ENCODE measurements around the gene CDK18. TPM values are rescaled to one million over a fixed set of nuclear protein-coding genes. Genes with fewer than 3 reads are reported as not detected.

Gene CDK18
- total and polyA plus RNA-seq, 2 donors from 2014 or later = 25.7 to 36.3 TPM

DNA sequence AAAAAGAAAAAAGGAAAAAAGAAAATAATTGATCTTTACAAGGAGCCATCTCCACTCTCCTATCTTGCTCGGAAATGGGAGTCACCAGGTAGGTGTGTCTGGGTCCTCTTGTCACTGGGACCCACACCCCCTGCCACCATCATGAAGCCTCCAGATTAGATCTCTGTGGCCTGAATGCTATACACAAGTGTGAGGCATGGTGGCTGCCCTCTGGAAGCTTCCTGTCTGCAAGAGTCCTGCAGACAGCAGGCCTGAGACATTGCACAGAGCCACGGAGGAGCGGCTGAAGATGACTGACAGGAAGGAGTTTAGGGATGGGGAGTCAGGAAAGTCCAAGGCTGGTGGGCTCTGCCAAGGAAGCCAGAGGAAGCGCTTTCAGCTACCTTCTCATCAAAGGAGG is 16.2 kb downstream of the CDK18 start:
- H3K4me3 ChIP-seq (ENCODE audit: low read length in 3 of 3) = no peak overlapping the region
- no peak overlapping the region for H3K9ac ChIP-seq (ENCODE audit: low read length in 3 of 3)
- no peak for FAIRE-seq
- DNase-seq = no peak
- intact Hi-C loops (cut with DNase I) = no loop called here
- TF ChIP-seq, protein P1, sequence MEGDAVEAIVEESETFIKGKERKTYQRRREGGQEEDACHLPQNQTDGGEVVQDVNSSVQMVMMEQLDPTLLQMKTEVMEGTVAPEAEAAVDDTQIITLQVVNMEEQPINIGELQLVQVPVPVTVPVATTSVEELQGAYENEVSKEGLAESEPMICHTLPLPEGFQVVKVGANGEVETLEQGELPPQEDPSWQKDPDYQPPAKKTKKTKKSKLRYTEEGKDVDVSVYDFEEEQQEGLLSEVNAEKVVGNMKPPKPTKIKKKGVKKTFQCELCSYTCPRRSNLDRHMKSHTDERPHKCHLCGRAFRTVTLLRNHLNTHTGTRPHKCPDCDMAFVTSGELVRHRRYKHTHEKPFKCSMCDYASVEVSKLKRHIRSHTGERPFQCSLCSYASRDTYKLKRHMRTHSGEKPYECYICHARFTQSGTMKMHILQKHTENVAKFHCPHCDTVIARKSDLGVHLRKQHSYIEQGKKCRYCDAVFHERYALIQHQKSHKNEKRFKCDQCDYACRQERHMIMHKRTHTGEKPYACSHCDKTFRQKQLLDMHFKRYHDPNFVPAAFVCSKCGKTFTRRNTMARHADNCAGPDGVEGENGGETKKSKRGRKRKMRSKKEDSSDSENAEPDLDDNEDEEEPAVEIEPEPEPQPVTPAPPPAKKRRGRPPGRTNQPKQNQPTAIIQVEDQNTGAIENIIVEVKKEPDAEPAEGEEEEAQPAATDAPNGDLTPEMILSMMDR (IDR thresholded peaks at IDR 0.05; ENCODE audit: borderline replicate concordance, extremely low read depth, insufficient read depth) = no peak
- H3K9me3 ChIP-seq (ENCODE audit: control insufficient read depth in 2 of 3, insufficient read depth in 1 of 3, low read length in 3 of 3) = no peaks in the 10 kb centered on the region
- H3K27ac ChIP-seq (ENCODE audit: low read depth in 2 of 2, low read length in 2 of 2) = no peak overlapping the region
- H3K4me1 ChIP-seq (ENCODE audit: control insufficient read depth in 2 of 3, insufficient read depth in 2 of 3, low read depth in 1 of 3, low read length in 3 of 3) = peaks cover 2 to 43% (median 4%) of the 10 kb centered on the region in 3 donors
- H3K36me3 ChIP-seq (ENCODE audit: control insufficient read depth in 2 of 3, insufficient read depth in 3 of 3, low read length in 3 of 3) = peaks cover 0 to 12% (median 7%) of the 10 kb centered on the region in 3 donors
- H3K27me3 ChIP-seq (ENCODE audit: control insufficient read depth, insufficient read depth, low read length) = no peaks in the 10 kb centered on the region

DNA sequence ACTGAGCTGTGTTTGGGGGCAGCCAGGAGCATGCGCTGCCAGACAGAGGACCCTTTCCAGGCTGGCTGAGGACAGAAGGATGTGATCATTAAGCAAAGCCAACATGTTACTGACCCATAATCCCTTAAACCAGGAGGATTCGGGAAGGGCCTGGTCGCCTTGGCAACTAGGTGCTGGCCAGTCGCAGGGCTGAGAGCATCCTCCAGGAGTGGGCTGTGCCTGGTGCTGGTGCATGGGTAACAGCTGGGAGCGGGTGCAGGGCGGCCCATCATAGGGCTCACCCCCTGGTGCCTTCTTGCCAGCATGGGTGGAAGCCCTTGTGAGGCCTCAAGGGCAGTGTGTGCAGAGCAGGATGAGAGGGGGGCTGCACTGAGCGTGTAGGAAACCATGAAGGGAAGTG is 17.2 kb downstream of the CDK18 start:
- DNase-seq (no peak), FAIRE-seq (no peak)
- TF ChIP-seq, protein P1 (IDR thresholded peaks at IDR 0.05; ENCODE audit: borderline replicate concordance, extremely low read depth, insufficient read depth) = no peak

DNA sequence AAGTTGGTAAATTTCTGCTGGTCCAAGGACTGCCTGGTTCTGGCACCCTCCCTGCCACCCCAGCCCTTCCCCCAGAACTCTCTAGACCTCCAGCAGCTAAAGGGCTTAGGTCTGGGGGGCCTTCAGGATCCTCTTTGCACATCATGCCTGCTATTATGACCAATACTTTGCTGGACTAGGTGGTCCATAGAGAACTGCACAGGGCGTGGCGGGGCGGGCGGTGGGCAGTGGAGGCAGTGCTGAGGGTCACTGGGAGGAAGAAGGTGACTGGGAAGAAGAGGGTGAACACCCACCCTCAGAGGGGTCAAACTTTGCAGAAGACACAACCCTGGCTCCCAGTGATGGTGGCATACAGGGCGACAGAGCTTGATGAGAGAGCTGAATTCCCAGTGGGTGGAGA is 18.2 kb downstream of the CDK18 start:
- H3K27ac ChIP-seq (ENCODE audit: low read depth in 2 of 2, low read length in 2 of 2) = no peak overlapping the region
- no peak overlapping the region for H3K4me3 ChIP-seq (ENCODE audit: low read length in 3 of 3)
- H3K9me3 ChIP-seq (ENCODE audit: control insufficient read depth in 2 of 3, insufficient read depth in 1 of 3, low read length in 3 of 3) = no peaks in the 10 kb centered on the region
- FAIRE-seq (no peak), DNase-seq (no peak)
- H3K27me3 ChIP-seq (ENCODE audit: control insufficient read depth, insufficient read depth, low read length) = no peaks in the 10 kb centered on the region
- TF ChIP-seq, protein P1 (IDR thresholded peaks at IDR 0.05; ENCODE audit: borderline replicate concordance, extremely low read depth, insufficient read depth) = no peak
- H3K9ac ChIP-seq (ENCODE audit: low read length in 3 of 3) = no peak overlapping the region
- peaks cover 2 to 32% (median 4%) of the 10 kb centered on the region in 3 donors for H3K4me1 ChIP-seq (ENCODE audit: control insufficient read depth in 2 of 3, insufficient read depth in 2 of 3, low read depth in 1 of 3, low read length in 3 of 3)
- peaks cover 0 to 13% (median 7%) of the 10 kb centered on the region in 3 donors for H3K36me3 ChIP-seq (ENCODE audit: control insufficient read depth in 2 of 3, insufficient read depth in 3 of 3, low read length in 3 of 3)
- intact Hi-C loops (cut with DNase I) = no loop called here

More for the DNA sequence above, 17.2 kb downstream of the CDK18 start:
- Histone ChIP-seq H3K9ac (ENCODE audit: low read length in 3 of 3) (no peak overlapping the region), H3K4me3 (ENCODE audit: low read length in 3 of 3) (no peak overlapping the region), H3K27me3 (ENCODE audit: control insufficient read depth, insufficient read depth, low read length) (no peaks in the 10 kb centered on the region), H3K4me1 (ENCODE audit: control insufficient read depth in 2 of 3, insufficient read depth in 2 of 3, low read depth in 1 of 3, low read length in 3 of 3) (peaks cover 2 to 37% (median 4%) of the 10 kb centered on the region in 3 donors), H3K36me3 (ENCODE audit: control insufficient read depth in 2 of 3, insufficient read depth in 3 of 3, low read length in 3 of 3) (peaks cover 0 to 12% (median 7%) of the 10 kb centered on the region in 3 donors), H3K9me3 (ENCODE audit: control insufficient read depth in 2 of 3, insufficient read depth in 1 of 3, low read length in 3 of 3) (no peaks in the 10 kb centered on the region), H3K27ac (ENCODE audit: low read depth in 2 of 2, low read length in 2 of 2) (no peak overlapping the region)
- intact Hi-C loops (cut with DNase I) = no loop called here
